ENCODE data around the gene PRKCQ. TPM values are rescaled to one million over a fixed set of nuclear protein-coding genes. Genes with fewer than 3 reads are reported as not detected.

The PRKCQ gene
- total and polyA plus RNA-seq, 2 of the 4 experiments (the other 2 are of a cell fraction): under 0.01 to 0.03 TPM

DNA sequence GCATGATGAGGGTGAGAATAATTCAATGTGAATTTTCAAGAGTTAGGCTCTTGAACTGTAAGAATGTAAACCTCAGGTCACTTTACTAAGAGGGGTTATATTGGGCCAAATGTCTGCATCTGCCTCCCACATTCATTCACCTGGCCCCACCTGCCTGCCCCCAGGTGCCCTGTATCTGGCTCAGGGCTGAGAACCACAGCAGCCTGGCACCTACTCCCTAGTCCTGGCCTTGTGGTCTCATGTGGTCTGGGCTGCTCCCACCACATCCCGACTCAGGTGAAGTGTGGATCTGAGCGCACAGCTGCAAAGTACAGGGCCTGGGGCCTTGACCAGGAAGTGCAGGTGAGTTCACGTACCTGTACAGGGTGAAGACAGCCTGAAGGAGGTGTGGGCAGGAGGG lies 195.2 kb downstream of the PRKCQ start:
- ChIA-PET POLR2A (ENCODE audit: unreplicated experiment) (no interaction called here), CTCF (interaction anchor here (1.2 to 1.5 kb wide), 2 partner anchors 17 to 110 kb away, joined by 4 to 5 read pairs; no protein-coding TSS in a partner anchor)
- peaks cover 21% of the 10 kb centered on the region for H3K4me1 ChIP-seq (ENCODE audit: control insufficient read depth, insufficient read depth, low read length)
- H3K4me3 ChIP-seq (ENCODE audit: insufficient read depth, low read depth, low read length): no peak overlapping the region
- in situ Hi-C loops (cut with MboI; ENCODE audit: low sequenced_read_pairs): no loop called here
- no peak overlapping the region for H4K8ac ChIP-seq (ENCODE audit: low read depth in 2 of 2, low read length in 2 of 2)
- no CpG with 5 or more reads among the region's 3 CpGs for WGBS, 2 experiments (ENCODE audit: extremely low coverage in 2 of 2, insufficient read length in 1 of 2)
- no peak overlapping the region for H3K14ac ChIP-seq (replicated peaks; ENCODE audit: low read depth, low read length)
- no peak overlapping the region for H4K91ac ChIP-seq (ENCODE audit: insufficient read depth, low read depth, low read length)
- H2AK9ac ChIP-seq (replicated peaks; ENCODE audit: low read depth, low read length, poor library complexity): peak overlapping the region; percentile 28
- H3K9me1 ChIP-seq (ENCODE audit: insufficient read depth, low read length): peaks cover 32% of the 10 kb centered on the region
- no peak overlapping the region for H3K9ac ChIP-seq (ENCODE audit: low read depth, low read length)
- no peaks in the 10 kb centered on the region for H3K79me1 ChIP-seq (ENCODE audit: low read depth in 1 of 2, low read length in 2 of 2)
- no peak overlapping the region for H2AFZ ChIP-seq (replicated peaks; ENCODE audit: low read length, poor library complexity)
- 0 out of 2 replicates have a peak overlapping the region, but pooled peaks have one; percentile 33 for H3K18ac ChIP-seq (ENCODE audit: low read depth, low read length)
- H4K5ac ChIP-seq (ENCODE audit: low read depth, low read length): no peak overlapping the region
- no peak overlapping the region for H3K56ac ChIP-seq (ENCODE audit: extremely low read depth, insufficient read depth, low read length)
- no peak overlapping the region for H2BK15ac ChIP-seq (ENCODE audit: low read depth, low read length)
- no peak for DNase-seq
- ATAC-seq (ENCODE audit: low read depth): no peak
- H2BK5ac ChIP-seq (ENCODE audit: low read depth, low read length, poor library complexity, severe bottlenecking): no peak overlapping the region
- dilution Hi-C loops (cut with HindIII; ENCODE audit: low sequenced_read_pairs, unreplicated experiment): no loop called here
- H3K27ac ChIP-seq (ENCODE audit: insufficient read depth, low read length): no peak overlapping the region
- H2BK120ac ChIP-seq (ENCODE audit: low read depth, low read length): 0 out of 2 replicates have a peak overlapping the region, but pooled peaks have one; percentile 10
- 0 out of 2 replicates have a peak overlapping the region, but pooled peaks have one; percentile 20 for H2AK5ac ChIP-seq (ENCODE audit: low read depth, low read length)
- H3K9me3 ChIP-seq (ENCODE audit: control insufficient read depth, insufficient read depth, low read length): peaks cover 13% of the 10 kb centered on the region
- no peak overlapping the region; the same call in 1 of the 2 replicates for H3K23ac ChIP-seq (ENCODE audit: low read depth, low read length)
- H3K4me2 ChIP-seq (ENCODE audit: low read depth, low read length): no peak overlapping the region
- H3K36me3 ChIP-seq (ENCODE audit: control insufficient read depth, insufficient read depth, low read length): no peaks in the 10 kb centered on the region
- H3K4ac ChIP-seq (ENCODE audit: low read depth, low read length): 0 out of 2 replicates have a peak overlapping the region, but pooled peaks have one; percentile 15
- no peaks in the 10 kb centered on the region for H4K20me1 ChIP-seq (ENCODE audit: insufficient read depth, low read length)
- no peak overlapping the region for H2BK20ac ChIP-seq (ENCODE audit: low read depth, low read length)
- TF ChIP-seq RFX5 (IDR thresholded peaks at IDR 0.05; ENCODE audit: low read depth, low read length): no peak
- no peak for TF ChIP-seq CHD1 (IDR thresholded peaks at IDR 0.05; ENCODE audit: low read depth, low read length)
- no peak for TF ChIP-seq POLR2A (IDR thresholded peaks at IDR 0.05; ENCODE audit: low read depth, low read length)
- TF ChIP-seq NFE2L2 (IDR thresholded peaks at IDR 0.05; ENCODE audit: low read depth, low read length): no peak
- intact Hi-C loops (cut with micrococcal nuclease): no loop called here
- BruUV-seq (replicated peaks): no TSS peak
- no peaks in the 10 kb centered on the region for H3K27me3 ChIP-seq (ENCODE audit: control insufficient read depth, insufficient read depth, low read length)
